ENCODE data around the gene PER3.

The PER3 gene

DNA sequence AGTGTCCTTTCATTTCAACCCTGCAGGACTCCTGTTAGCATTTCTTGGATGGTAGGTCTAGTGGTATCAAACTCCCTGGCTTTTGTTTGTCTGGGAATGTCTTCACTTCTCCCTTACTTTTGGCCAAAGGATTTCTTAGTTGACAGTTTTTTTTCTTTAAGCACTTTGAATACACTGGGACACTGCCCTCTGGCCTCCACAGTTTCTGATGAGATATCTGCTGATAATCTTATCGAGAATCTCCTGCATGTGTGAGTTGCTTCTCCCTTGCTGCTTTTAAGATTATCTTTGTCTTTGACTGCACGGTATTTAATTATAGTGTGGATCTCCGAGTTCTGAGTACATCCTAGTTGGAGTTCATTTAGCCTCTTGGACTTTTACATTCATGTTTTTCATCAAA, 55.4 kb downstream of the PER3 start:
- no peak for DNase-seq

DNA sequence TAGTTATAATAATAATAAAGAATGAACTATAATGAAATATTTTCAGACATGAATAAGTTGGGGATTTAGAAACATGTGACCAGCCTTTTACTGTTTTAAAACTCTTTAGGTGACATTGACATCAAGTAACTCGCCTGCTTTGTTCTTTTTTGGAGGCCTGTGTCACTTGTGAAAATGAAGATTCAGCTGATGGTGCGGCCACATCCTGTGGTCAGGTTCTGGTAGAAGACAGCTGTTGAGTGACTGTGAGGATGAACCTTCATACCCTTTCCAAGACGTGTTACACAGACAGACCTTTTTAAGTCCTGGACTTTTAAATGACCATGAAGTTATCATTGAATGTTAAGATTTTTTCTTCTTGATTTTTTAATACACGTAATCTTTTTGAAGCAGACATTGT, 58.4 kb downstream of the PER3 start:
- DNase-seq: no peak

DNA sequence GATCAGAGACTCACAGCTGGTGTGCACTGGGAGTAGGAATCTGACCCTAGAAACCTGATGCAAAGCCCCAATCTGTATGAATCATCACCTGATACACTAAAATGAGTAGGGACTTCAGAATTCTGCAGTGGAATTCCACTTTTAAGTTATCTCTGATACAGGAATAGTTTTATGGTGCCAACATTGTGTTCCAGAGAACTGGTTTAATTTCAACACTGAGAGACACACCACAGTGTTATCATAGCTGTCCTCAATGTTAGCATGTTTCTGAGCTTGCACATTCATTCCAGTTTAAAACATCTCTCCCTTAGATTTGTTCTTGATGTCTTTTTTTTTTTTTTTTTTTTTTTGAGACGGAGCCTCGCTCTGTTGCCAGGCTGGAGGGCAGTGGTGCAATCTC, 61.7 kb downstream of the PER3 start:
- peak; percentile 42 for DNase-seq

- DNase-seq: no peak
Observed at GRCh38 chr1:7846656-7847055, 62.6 kb downstream of the PER3 start.

- DNase-seq: peak; percentile 76
Observed at GRCh38 chr1:7847599-7847998, 63.5 kb downstream of the PER3 start.

GRCh38 chr1:7850786-7851185, 66.7 kb downstream of the PER3 start:
- DNase-seq: no peak

- no peak for DNase-seq
Observed at GRCh38 chr1:7852804-7853683, 69.0 kb downstream of the PER3 start, which contains the start of gene UTS2. Gene UTS2 (minus strand): TSS chr1:7853065. CDS start chr1:7853003, 62 bp downstream.

- no peak for DNase-seq
Observed at GRCh38 chr1:7853684-7854026, 69.6 kb downstream of the PER3 start.

DNA sequence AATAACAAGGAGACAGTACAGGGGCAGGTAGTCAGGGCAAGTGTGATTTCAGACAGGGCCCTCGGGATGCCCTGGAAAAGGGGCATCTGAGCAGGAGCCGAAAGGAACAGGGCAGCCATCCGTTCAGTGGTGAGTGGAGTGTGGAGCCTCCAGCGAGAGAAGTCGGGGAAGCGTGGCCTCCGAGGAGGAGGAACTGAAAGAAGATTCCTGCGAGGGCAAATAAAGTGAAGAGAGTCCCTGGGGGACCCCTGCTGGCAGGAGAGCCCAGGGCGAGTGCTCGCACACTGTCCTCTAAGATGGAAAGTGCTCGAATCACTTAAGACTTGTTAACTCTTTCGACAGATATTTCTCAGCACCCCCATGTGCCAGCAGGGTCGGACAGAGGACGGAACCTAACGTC, 72.3 kb downstream of the PER3 start:
- peak; percentile 2 for DNase-seq

GRCh38 chr1:7857000-7857399, 72.9 kb downstream of the PER3 start:
- DNase-seq: no peak

DNA sequence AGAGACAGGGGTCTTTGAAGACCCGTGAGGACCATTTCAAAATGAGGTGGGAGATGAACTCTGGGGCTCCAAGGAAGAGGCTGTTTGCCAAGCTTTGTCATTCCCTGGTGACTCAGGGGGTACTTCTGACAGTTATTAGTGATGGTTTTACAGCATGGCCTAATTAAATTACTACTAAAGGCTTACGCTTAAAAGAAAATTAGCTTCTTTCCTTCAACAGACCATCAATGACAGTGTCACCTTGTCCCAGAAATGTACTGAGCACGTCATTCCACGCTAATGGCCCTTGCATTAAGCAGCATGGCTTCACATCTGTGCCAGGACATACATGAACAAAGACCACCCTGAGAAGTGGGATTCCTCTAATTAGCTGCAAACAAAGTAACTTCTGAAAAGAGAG, 73.9 kb downstream of the PER3 start:
- no peak for DNase-seq

- no peak for DNase-seq
Observed at GRCh38 chr1:7859406-7859805, 75.3 kb downstream of the PER3 start.

GRCh38 chr1:7860130-7860529, 76.0 kb downstream of the PER3 start:
- no peak for DNase-seq

GRCh38 chr1:7861452-7861851, 77.4 kb downstream of the PER3 start:
- no peak for DNase-seq

- no peak for DNase-seq
Observed at GRCh38 chr1:7862211-7863060, 78.3 kb downstream of the PER3 start.

DNA sequence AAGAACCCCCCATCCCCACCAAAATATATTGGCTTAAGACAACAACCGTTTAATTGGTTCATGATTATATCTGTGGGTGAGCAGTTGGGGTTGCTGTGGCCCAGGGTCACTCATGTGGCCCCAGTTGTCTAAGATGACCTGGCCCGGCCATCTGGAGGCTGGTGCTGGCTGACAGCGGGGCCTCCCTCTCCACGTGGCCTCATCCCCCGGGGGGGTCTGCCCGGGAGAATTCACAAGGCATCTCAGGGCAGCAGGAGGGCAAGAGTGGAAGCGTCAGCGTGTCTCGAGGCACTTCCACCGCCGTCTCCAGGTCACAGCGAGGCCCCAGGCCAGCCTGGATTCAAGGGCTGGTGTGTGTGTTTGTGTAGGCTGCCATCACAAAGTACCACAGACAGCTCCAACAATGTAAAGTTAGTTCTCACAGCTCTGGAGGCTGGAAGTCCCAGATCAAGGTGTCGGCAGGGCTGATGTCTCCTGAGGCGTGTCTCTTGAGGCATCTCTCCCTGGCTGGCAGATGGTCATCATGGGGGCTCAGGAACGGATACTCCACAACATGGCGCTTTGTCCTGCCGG, 79.8 kb downstream of the PER3 start:
- no peak for DNase-seq

- DNase-seq: no peak
Observed at GRCh38 chr1:7865978-7866377, 81.9 kb downstream of the PER3 start.

DNA sequence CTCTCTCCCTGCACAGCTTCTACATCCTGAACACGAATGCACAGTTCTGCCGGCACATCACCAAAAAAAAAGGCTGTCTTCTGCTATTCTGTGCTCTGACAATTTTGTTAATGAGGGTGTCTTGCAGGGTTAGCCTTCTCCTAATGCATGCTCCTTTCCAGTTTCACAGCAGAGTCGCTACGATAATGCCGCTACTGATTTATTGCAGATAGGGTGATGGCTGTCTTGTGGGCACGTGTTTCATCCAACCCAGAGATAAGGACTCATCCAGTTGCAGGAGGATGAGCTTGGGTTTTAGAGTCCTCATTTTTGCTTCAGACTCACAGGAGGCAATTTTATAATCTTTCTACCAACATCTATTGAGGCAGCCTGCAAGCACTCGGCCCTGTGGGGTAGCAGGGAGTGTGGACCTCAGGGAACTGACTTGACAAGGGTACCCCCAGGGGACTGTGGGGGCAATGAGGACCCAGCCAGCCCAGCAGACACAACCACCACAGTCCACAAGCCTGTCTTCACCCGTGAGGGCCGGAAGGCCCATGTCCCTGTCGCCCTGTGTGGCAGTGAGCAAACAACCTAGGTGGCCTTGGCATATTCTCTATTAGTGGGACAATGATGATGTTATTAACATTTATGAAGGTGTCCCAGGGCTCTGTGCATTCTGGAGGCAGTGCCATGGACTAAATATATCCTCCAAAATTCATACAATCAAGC, 84.1 kb downstream of the PER3 start:
- no peak for DNase-seq

DNA sequence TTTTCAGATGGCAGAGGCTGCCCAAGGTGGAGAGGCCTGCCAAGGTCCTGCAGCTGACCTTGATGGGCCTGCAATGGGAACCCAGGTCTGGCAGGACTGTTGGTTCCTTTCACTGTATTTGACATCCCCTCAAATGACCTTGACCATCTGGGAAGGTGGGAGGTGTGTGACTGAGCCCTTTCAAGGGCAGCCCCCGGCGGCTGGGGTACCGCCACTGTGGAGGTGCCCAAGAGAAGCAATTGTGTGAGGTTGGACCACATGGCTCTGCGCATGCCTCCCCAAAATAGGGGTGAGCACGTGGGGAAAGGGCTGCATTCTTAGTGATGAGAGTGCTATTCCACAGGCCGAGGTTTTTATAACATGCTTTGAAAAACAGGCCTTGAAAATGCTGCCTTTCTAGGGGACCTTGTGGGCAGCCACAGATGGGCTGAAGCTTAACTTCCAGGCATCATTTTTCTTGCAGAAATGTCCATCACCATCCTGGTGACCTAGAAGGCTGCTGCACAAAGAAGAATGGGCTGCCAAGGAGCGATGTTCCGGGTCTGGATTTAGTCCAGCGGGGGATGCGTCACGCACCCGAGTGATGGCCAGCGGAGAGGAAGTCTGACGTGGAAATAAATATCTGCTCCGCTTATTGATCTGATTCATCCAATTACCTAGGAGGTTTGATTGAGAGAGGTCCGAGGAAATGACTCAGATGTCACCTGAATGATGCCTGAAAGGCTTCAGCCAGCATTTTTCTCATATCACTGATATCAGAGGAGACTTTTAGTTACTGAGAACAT, 85.2 kb downstream of the PER3 start:
- no peak for DNase-seq

DNA sequence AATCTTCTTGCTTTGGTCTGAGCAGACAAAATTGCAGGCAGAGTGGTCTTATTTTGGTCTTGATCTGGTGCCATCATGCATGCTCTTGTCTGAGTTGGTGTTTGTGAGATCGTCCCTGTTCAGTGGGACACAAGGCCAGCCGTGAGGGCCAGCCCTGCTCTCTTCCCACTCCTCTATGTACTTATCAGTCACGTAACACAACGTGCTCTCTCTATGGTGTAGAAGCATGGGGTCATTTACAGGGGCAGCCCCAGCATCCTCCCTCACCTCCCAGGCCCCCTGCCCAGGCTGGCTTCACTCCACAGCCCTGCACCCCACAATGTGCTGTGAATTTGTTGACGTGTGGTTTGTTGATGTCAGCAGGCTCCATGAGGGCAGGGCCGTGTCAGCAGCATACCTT, 87.0 kb downstream of the PER3 start:
- no peak for DNase-seq

DNA sequence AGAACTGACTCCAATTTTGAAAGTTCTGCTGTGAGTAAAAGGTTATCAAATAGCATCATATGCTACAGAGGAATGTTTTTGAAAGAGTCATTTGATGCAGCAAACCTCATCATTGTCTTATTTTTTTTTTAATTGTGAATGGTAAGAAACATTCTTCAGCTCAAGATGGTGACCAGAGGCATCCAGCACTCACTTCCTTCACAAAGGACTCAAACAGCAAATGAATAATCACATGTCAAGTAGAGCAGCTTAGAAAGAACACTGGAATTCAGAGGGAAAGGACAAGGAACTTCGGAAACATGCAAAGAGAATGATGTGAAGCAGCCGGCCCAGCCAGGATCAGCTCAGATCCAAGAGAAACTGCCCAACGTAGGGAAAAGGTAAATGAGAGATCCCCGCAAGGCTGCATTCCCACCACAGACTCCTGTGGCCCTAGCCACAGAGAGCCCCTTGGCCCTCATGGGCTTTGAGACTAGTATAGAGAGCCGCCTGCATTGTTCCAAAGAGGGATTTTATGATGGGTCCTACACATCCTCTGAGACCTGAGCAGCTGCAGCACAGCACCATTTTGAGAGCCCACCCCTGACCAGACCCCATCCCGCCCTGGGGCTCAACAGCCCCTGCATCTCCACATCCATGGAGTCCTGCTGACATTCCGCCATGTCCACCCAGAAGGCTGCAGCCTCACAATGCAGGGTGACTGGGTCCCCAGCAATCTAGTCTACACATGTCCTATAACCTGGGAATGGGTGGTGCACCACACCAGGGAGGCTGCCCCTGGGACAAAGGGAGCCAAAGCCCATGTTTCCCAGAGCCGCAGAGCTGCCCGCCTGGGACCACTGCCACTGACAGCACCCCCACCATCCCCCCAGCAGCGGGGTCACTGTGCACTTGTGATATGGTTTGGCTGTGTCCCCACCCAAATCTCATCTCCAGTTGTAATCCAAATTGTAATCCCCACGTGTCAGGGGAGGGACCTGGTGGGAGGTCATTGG, 90.0 kb downstream of the PER3 start:
- no peak for DNase-seq
